Amygdala (tissue), 56 donors: ENCODE measurements around the gene FAM47E.
A peak's percentile ranks its signal among the peaks of the same experiment; 100 is the strongest.

Experiments
- DNase-seq, 56 donors: peaks; one replicate each; lab custom pipeline; 2025; lab: John Stamatoyannopoulos, UW

The FAM47E gene, protein sequence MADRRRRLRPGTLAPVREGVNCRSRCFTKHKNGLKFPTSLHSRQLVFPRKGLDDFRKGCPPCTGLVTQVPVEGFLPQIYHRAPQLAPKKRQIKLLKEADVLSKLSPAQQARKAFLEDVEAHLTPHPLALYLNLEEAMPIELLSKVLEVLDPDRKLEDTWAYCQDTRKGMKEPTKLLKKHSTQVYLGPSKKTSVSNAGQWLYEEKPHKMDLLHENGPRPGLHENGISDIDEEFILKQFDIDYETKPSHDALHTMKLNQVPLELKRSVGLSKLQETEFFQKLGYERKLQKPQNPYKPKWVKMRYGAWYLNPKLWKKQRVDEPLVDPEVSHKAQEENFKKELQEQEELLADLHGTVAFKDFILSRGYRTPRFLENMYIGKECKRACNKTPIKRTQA

GRCh38 chr4:76251441-76252270, at the start of gene FAM47E:
FAM47E (plus strand) TSS chr4:76251721; CDS start chr4:76251747, 26 bp downstream.
- DNase-seq, result peak in 52 of 56 donors; percentile 9 to 78 (median 45)

DNA sequence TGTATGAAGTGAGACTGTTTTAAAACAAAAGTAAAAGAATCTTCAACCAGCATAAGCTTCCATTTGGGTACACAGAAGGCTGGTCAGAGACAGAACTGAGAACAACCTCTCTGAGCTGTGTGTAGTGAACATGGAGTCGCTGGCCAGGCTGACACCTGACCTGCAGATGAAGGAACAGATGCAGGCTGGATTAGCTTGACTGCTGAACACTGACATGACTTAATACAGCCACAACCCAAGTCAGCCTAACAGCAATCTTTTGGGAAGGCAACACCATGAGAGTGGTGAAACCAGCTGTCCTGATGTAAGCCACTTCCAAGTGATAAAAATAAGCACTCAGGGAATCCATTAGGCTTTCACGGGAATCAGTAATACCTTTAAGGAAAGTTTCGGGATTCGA, 48.0 kb upstream of the FAM47E start:
- no peak for DNase-seq

- DNase-seq, result no peak
Observed at GRCh38 chr4:76204936-76205335, 46.6 kb upstream of the FAM47E start.

DNA sequence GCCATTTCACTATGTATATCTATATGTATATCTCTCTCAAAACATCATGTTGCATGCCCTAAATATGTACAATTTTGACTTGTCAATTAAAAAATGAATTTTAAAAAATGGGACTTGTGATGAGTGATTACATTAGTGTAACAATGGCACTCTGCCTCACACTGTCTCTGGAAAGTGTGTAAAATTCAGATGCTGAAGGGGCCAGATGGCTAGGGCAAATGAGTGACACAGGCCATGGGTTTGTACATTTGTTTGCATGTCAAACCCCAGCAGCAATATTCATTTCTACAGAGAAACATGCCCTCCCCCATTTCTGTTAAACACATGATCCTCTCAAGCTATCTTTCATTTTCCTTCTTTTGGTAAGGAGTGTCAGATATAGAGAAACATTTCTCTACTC, 46.0 kb upstream of the FAM47E start:
- DNase-seq, result no peak

DNA sequence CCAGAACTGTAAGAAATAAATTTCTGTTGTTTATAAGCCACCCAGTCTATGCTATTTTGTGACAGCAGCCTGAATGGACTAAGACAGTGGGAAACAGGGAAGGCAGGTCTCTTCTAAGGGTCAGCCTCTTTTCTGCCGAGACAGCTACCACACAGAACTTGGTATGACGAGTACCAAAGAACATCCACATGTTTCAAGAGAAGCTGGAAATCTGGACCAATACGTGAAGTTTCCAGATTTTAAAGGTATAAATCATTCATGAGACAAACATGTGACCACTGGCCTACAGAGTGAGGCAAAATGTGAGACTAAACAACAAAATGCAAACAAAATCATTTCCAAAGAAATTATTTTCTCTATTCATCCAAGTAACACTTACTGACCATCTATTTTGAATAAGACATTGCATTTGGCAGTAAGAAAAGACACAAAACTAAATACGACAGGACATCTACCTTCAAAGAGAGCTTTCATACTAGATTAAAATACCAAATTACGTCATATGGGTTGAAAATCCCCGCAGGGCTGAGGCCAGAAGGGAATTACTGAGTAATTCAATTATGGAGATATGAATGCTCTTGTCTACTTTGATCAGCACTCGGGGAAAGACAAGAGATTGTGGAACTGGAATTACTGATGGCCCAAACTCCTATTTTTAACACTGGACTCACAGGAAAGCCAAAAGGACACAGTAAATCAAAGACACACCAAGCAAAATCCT, 45.1 kb upstream of the FAM47E start:
- DNase-seq, result no peak

DNA sequence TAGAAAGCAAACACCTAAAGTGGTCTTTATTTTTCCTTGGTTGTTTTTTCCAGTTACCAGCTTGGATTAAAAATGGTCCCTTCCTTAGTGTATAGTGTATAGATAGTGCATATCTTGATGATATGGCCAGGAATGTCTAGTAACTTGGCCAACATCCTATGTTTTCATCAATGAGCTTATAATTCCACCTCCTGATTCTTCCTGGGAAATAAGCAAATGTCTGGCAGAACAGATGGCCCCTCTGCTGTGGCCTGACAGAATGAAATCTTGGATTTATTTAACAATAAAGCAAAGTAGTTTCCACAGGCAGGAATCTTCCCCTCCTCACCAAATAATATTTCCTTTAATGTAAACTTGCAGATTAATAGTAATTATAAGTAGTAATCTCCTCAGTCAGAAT, 44.0 kb upstream of the FAM47E start:
- no peak for DNase-seq

DNA sequence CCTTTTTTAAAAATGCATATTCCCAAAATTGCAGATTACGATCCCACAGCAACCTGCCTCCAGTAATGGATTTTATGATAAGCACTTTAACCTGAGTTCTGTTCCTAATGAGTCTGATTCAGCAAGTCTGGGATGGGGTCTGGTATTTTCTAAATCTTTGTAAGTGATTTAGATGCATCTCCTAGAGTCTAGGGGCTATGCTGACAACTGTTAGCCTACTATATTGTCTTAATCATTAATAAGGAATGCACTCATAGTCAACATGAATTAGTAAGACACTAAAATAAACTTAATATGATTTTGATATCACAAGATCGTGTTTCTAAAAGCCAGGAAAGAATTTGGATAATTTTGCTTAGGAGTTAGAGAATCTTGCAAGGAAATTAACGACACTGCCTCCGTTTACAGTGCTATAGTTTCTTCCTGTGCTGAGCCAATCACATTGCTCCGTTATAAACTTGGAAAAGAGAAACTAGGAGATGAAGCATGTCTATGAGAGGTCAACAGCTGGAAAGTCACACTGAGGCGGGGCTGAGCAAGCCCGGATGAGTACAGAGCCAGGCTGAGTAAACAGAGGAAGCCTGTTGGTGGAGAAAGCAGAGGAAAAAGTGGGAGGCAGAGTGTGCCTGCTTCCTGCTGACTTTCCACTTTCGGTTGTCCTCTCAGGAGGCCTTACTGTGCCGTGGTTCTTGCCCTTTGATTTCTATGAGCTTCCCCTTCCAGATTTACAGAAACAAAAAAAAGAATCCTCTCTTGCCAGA, 43.3 kb upstream of the FAM47E start:
- DNase-seq, result peak in 54 of 56 donors; percentile 5 to 87 (median 50)

DNA sequence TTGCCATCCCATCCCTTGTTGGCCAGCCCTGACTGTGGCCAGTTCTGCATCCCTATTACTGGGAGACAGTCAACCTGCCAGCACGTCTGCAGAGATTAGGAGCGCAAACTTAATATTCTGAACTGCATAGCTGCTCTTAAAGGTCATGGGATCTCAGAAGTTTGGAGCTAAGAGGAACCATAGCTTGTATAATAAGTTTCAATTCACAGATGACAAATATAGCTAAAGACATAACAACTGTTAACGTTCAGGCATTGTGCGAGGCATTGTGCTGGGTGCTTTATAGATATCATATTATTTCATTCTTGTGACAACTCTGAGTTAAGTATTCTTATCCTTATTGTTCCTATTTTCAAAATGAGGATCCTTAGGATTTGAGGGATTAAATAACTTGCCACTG, 41.6 kb upstream of the FAM47E start:
- DNase-seq, result no peak

DNA sequence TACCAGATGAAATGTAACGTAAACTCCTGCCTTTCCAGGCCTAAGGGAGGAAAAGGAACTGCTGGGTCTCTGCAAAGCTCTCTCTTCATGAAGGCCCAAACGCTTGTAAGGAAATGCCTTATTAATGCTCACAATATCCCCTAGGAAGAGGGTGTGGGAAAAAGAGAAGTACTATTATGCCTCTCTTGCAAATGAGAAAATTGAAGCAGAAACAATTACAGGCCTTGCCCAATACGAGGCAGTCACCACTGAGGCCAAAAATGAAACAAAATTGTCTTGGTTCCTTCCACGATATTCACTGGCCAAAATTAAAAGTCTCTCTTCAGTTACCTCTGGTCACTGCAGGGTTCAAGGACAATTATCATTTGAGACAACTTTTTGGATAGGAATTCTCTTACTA, 41.1 kb upstream of the FAM47E start:
- no peak for DNase-seq

GRCh38 chr4:76211769-76212708, 39.5 kb upstream of the FAM47E start:
- DNase-seq, result peak in 1 of 56 donors; percentile 22

DNA sequence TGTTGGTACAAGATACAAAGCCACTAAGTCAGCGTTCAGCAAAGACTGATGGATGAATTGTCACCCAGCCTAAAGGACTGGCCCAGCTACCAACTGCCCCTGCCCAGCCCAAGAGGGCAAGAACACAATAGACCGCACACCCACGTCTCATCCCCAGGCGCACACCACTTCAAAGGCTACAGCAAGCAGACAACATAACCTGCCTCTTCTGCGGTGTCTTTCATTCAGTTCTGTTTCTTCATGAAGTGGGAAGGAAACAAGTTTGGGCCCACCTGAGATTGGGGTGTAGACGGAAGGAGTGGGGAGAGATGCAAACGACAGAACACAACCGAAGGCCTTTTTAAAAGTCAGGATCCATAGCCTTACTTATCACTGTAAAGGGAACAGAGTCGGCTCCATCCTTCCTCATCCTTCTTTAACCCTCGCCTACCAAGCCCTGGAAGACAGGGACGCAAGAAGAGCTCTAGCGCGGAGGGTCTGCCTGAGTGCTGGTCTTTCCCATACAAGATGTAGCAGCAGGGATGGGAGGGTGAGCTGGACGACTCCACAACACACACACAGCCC, 38.6 kb upstream of the FAM47E start:
- peak in 23 of 56 donors; percentile 7 to 75 (median 34) for DNase-seq

DNA sequence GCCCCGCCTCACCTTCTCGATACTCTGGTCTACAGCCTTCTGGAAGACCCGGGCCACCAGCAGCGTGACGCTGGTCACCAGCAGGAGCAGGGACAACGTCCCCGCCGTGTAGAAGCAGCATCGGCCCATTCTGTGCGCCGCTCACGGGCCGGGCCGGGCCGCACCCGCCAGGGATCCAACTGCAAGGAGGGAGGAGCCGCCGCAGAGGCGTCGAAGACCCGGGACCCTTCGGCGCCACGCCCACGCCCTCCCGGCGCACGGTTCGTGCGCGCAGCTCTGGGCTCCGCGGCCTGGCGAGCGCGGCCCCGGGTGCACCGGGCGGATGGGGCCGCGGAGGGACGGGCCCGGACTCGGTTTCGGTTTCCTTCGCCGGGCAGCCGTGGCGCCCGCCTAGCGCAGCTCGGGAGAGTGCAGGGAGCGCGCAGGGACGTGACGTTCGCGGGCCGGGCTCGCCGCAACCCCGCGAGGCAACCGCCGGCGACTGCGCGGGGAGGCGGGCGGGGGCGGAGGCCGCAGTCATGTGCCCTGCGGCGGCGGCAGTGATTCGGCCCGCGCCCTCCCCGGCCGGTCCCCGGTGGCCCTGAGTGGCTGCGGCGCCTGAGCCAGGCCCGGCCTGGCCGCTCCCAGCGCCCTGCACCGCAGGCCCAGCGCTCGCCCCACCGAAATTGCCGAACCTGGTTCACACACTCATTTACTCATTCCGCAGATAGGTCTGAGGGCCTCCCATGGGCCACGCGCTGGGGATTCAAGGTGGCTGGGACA, 37.9 kb upstream of the FAM47E start, which contains the start of gene SCARB2:
Gene SCARB2 (minus strand): TSS at position 410 of the 762 bp plus-strand sequence. CDS start 281 bp downstream, at position 129.
- DNase-seq, result peak; percentile 28 to 92 (median 78)

DNA sequence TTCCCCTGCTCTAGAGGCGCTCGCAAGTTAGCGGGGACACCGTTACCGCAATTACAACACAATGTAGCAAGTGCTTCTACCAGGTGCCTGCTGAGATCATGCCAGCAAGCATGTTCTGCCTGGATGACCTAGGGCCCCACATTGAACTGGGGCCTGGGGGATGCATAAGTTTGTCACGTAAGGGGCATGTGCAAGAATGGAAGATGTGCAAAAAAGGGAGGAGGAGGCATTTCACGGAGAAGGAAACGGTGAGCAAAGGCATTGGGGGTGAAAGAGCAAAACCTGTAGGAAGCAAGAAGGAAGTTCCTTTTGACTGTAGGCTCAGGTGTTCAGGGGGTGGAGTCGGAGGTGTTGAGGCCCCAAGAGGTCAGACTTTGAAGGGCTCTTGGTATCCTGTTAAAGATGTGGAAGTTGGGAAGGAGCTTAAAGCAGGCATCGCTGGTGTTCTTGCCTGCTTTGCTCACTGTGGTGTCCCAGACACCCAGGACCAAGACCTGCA, 37.3 kb upstream of the FAM47E start:
- peak in 1 of 56 donors; percentile 60 for DNase-seq

- no peak for DNase-seq
Observed at GRCh38 chr4:76215077-76215476, 36.4 kb upstream of the FAM47E start.

DNA sequence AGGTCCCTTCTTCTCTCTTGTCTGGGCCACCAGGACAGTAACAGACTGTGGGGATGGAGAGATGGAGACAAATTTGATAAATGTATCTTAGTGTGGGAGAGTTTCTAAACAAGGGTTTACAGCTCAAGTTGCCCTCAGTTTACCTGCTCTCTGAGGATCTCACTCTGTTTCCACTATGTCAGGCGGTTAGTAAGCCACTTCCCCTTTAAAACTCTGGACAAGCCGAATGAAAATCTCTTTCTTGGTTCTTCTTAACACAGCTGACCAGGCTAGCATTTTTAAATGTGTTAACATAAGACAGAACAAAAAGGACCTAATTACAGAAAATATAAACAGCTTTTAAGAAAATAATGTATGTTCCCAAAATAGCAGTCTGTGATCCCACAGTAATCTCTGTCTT, 35.0 kb upstream of the FAM47E start:
- DNase-seq, result no peak

DNA sequence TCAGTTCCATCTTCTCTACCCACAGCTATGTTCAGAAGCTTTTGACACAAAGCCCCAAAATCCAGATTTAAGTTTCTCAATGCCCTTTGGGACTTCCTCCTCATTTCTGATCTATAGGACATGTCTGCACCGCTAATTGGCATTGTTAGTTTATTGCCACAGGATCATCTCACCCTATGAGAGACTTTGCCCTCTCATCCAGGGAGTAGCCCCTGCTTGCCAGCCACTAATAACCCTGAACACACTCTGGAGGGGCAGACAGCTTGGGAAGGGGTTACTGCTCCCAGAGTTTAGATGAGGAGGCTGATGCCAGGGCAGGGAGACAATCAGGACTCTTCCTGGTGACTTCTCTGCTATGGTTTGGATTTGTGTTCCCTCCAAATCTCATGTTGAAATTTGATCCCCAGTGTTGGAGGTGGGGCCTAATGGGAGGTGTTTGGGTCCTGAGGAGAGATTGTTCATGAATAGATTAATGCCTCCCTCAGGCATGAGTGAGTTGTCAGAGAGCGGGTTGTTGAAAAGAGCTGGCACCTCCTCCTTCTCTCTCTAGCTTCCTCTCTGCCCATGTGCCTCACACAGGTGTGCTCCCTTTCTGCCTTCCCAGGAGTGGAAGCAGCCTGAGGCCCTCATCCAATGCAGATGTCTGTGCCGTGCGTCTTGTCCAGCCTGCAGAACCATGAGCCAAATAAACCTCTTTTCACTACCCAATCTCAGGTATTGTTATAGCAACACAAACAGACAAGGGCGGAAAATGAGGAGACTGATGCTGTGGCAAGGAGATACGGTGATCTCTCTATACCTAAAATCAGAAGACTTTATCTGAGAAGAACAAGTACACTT, 34.3 kb upstream of the FAM47E start:
- no peak for DNase-seq
